Parathyroid adenoma (tissue), 2 donors: ENCODE measurements around the gene EIF1.

ENCODE experiments used
- H2AFZ ChIP-seq: fragments of 300-600 bp; sonication (generic); one replicate; pipeline ENCODE4 v1.7.0; 2017; ENCODE audit warnings: antibody characterized with exemption, mild to moderate bottlenecking
- H3K27ac ChIP-seq: fragments of 300-600 bp; sonication (generic); one replicate; pipeline ENCODE4 v1.7.0; 2017
- H3K27me3 ChIP-seq: fragments of 300-600 bp; sonication (generic); one replicate; pipeline ENCODE4 v1.7.0; 2017; ENCODE audit warnings: low read length; ENCODE audit not compliant: control insufficient read depth, insufficient read depth
- H3K36me3 ChIP-seq: fragments of 300-600 bp; sonication (generic); one replicate; pipeline ENCODE4 v1.7.0; 2017; ENCODE audit warnings: low read length; ENCODE audit not compliant: control insufficient read depth, insufficient read depth
- H3K4me1 ChIP-seq: fragments of 300-600 bp; sonication (generic); one replicate; pipeline ENCODE4 v1.7.0; 2017; ENCODE audit warnings: control low read depth
- H3K4me2 ChIP-seq: fragments of 300-600 bp; sonication (generic); one replicate; pipeline ENCODE4 v1.7.0; 2017; ENCODE audit warnings: low read length
- H3K4me3 ChIP-seq: fragments of 300-600 bp; sonication (generic); one replicate; pipeline ENCODE4 v1.7.0; 2017; ENCODE audit warnings: low read depth, low read length
- H3K79me2 ChIP-seq: fragments of 300-600 bp; sonication (generic); one replicate; pipeline ENCODE4 v1.7.0; 2017; ENCODE audit warnings: control low read depth
- H3K9ac ChIP-seq: fragments of 300-600 bp; sonication (generic); one replicate; pipeline ENCODE4 v1.7.0; 2017; ENCODE audit warnings: mild to moderate bottlenecking
- H3K9me3 ChIP-seq: fragments of 300-600 bp; sonication (generic); one replicate; pipeline ENCODE4 v1.7.0; 2017; ENCODE audit warnings: low read length; ENCODE audit not compliant: control insufficient read depth
- TF ChIP-seq, protein P1 (sequence below): fragments of 300-600 bp; sonication (generic); IDR thresholded peaks from one replicate; pipeline ENCODE4 v1.7.0; 2017; ENCODE audit warnings: antibody characterized with exemption, mild to moderate bottlenecking
- donor health status: primary hyperparathyroidism.

Gene EIF1

DNA sequence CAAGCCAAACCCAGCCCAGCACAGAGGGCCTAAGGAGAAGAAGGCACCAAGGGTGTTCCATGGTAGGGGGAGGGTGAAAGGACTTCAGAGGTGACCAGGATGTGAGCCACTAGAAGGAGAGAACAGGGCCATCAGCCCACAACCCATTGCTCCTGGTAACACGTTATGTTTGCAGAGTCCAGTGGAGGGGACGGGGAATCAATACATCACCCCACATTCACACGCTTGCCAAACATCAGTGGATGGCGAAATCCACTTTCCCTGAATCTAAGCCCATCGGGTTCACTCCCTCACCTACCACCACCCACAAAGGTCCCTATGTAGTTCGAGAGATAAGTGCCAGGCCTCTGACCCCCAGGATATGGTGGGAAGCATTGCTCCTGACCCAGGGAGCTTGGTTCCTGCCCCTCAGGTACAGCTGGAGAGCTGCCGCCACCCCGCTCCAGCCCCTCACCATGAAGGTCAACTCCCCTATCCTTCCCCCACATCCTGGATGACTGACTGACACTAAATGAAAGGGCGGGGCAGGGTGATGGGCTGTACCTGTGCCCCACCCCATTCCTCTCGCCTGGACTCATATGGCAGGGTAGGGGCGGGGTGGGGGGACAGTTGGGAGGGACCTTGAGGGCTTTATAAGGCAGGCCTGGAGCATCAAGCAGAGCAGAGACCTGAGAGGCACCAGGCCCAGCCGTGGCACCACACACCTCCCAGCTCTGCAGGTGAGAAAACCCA lies 23.1 kb downstream of the EIF1 start, which contains the start of gene GAST:
Gene GAST, plus strand, starts transcription at position 663 of the 732 bp plus-strand sequence. CDS start 3,106 bp downstream, outside the sequence.
- Histone ChIP-seq H3K9me3 (no peaks in the 10 kb centered on the region), H3K79me2 (no peaks in the 10 kb centered on the region), H3K4me3 (no peak within 1 kb of the TSS), H3K27me3 (no peaks in the 10 kb centered on the region), H3K4me1 (no peaks in the 10 kb centered on the region), H3K4me2 (no peak within 1 kb of the TSS), H3K9ac (no peak within 1 kb of the TSS), H3K27ac (no peak within 1 kb of the TSS), H2AFZ (no peak within 1 kb of the TSS), H3K36me3 (no peaks in the 10 kb centered on the region)
- TF ChIP-seq, protein P1, sequence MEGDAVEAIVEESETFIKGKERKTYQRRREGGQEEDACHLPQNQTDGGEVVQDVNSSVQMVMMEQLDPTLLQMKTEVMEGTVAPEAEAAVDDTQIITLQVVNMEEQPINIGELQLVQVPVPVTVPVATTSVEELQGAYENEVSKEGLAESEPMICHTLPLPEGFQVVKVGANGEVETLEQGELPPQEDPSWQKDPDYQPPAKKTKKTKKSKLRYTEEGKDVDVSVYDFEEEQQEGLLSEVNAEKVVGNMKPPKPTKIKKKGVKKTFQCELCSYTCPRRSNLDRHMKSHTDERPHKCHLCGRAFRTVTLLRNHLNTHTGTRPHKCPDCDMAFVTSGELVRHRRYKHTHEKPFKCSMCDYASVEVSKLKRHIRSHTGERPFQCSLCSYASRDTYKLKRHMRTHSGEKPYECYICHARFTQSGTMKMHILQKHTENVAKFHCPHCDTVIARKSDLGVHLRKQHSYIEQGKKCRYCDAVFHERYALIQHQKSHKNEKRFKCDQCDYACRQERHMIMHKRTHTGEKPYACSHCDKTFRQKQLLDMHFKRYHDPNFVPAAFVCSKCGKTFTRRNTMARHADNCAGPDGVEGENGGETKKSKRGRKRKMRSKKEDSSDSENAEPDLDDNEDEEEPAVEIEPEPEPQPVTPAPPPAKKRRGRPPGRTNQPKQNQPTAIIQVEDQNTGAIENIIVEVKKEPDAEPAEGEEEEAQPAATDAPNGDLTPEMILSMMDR = no peak

DNA sequence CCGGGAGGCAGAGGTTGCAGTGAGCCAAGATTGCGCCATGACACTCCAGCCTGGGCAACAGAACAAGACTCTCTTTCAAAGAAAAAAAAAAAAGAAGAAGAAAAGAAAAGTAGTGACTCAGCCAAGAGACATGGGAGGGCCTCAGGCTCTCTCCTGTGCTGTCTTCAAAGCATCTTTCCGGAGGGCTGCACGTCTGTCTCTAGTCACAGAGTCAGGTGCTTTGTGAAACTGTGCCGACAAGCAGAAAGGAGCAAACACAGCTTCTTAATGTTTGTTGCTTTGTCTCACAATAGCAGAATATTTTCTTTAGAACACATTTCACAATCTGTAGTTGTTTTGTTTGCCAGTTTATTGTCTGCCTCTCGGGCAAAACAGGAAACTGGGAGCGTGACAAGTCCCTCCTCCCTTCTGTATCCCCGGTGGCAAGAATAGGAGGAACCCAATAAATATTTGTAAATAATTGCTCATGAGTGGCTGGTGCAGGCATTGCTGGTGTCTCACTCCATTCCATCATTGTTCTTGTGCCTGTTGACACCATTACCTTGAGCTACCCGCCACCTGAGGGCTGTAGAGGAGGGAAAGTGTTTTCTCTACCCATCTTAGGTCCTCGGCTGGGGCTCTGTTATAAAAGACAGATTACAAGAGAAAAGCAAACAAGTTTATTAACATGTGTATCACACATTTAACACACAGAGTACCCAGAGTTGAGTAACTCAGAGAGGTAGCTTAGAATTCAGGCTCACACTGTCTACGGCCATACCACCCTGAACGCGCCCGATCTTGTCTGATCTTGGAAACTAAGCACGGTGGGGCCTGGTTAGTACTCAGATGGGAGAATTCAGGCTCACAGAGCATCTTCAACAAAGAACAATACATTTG lies 29.0 kb downstream of the EIF1 start:
- no peak overlapping the region for H3K4me2 ChIP-seq
- TF ChIP-seq, protein P1 = no peak
- H2AFZ ChIP-seq = peak overlapping the region; percentile 59
- H3K4me3 ChIP-seq = no peak overlapping the region
- no peaks in the 10 kb centered on the region for H3K79me2 ChIP-seq
- no peaks in the 10 kb centered on the region for H3K36me3 ChIP-seq
- H3K27me3 ChIP-seq = no peaks in the 10 kb centered on the region
- no peak overlapping the region for H3K9ac ChIP-seq
- no peaks in the 10 kb centered on the region for H3K9me3 ChIP-seq
- peaks cover 6% of the 10 kb centered on the region for H3K4me1 ChIP-seq
- H3K27ac ChIP-seq = no peak overlapping the region

DNA sequence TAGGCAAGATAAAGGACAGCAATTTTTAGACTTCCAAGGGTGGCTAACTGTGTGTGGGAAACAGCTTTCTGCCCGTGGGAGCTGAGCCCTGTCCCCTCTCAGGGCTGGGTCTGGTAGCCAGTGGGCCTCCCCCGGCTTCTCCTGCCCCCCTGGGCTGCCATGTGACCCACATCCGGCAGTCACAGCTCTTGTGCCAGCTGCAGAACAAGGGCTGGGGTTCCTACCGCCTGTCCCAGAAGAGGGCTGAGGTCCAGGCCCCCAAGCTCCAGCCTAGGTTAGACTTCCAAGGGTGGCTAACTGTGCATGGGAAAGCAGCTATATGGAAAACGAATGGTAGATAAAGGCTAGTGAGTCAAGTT lies 29.6 kb downstream of the EIF1 start:
- H3K4me3 ChIP-seq = no peak overlapping the region
- no peak overlapping the region for H3K4me2 ChIP-seq
- no peaks in the 10 kb centered on the region for H3K79me2 ChIP-seq
- no peak overlapping the region for H3K9ac ChIP-seq
- no peak overlapping the region for H2AFZ ChIP-seq
- no peaks in the 10 kb centered on the region for H3K9me3 ChIP-seq
- no peaks in the 10 kb centered on the region for H3K36me3 ChIP-seq
- H3K4me1 ChIP-seq = peaks cover 6% of the 10 kb centered on the region
- TF ChIP-seq, protein P1 = no peak
- no peak overlapping the region for H3K27ac ChIP-seq
- no peaks in the 10 kb centered on the region for H3K27me3 ChIP-seq

DNA sequence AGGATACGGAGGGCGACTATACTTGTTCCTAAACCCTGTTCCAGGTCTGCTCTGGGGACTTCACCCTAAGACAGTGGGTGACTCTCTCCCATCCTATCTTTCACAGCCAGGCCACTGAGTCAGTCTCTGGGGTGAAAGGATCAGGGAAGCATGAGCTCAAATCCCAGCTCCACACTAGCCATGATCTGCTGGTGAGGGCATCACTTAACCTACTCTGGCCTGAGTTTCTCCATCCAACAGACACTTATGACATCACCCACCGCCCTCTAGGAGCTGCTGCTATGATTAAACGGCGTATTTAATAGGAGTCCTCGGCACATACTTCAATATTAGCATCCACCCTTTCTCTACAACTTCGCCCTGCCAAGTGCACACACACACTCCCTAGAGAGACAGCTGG lies 33.5 kb downstream of the EIF1 start:
- no peak overlapping the region for H3K4me3 ChIP-seq
- H3K79me2 ChIP-seq = no peaks in the 10 kb centered on the region
- no peak overlapping the region for H3K9ac ChIP-seq
- peaks cover 5% of the 10 kb centered on the region for H3K4me1 ChIP-seq
- no peaks in the 10 kb centered on the region for H3K27me3 ChIP-seq
- TF ChIP-seq, protein P1 = no peak
- no peaks in the 10 kb centered on the region for H3K36me3 ChIP-seq
- H2AFZ ChIP-seq = no peak overlapping the region
- no peaks in the 10 kb centered on the region for H3K9me3 ChIP-seq
- H3K4me2 ChIP-seq = no peak overlapping the region
- H3K27ac ChIP-seq = no peak overlapping the region
